ENCODE results near the gene NRCAM. TPM values are rescaled to one million over a fixed set of nuclear protein-coding genes. Genes with fewer than 3 reads are reported as not detected.

NRCAM gene
- total RNA-seq, 1 experiment from 2014 or later, result 45.7 TPM

- Histone ChIP-seq H3K27me3 (replicated peaks; ENCODE audit: insufficient read depth, low read depth, low read length, poor library complexity) (no peaks in the 10 kb centered on the region), H3K36me3 (ENCODE audit: insufficient read depth, low read length, poor library complexity, severe bottlenecking) (no peaks in the 10 kb centered on the region), H3K27ac (ENCODE audit: low read depth, low read length, poor library complexity, severe bottlenecking) (peak overlapping the region; percentile 86), H3K4me3 (ENCODE audit: low read depth, low read length, poor library complexity, severe bottlenecking) (no peak overlapping the region), H3K4me1 (ENCODE audit: insufficient read depth, low read length, poor library complexity, severe bottlenecking) (peaks cover 85% of the 10 kb centered on the region), H3K9me3 (ENCODE audit: low read depth, low read length, poor library complexity, severe bottlenecking) (no peaks in the 10 kb centered on the region)
- no TSS peak for BruUV-seq (replicated peaks)
- no peak for TF ChIP-seq CTCF (conservative IDR thresholded peaks at IDR 0.05; ENCODE audit: low read depth, low read length)
- TF ChIP-seq EZH2 (IDR thresholded peaks at IDR 0.05; ENCODE audit: borderline replicate concordance, low read depth, low read length, poor library complexity, severe bottlenecking), result no peak
- DNase-seq (ENCODE audit: low spot score), result no peak
- intact Hi-C loops (cut with micrococcal nuclease; ENCODE audit: unreplicated experiment), result loop anchor here (2.0 to 5.0 kb wide), 2 partner anchors 110 to 163 kb away; no protein-coding TSS in a partner anchor
- CTCF ChIA-PET, result no interaction called here
- POLR2A ChIA-PET (ENCODE audit: low non-redundant PET), result interaction anchor here (0.7 kb wide), 1 partner anchor 26 kb away, joined by 3 read pairs; no protein-coding TSS in a partner anchor
Measured at GRCh38 chr7:108291791-108292440, 164.3 kb downstream of the NRCAM start.

- DNase-seq (ENCODE audit: low spot score), result no peak
Measured at GRCh38 chr7:108291152-108291508, 165.1 kb downstream of the NRCAM start.

GRCh38 chr7:108290459-108291151, 165.6 kb downstream of the NRCAM start:
- Histone ChIP-seq H3K27ac (ENCODE audit: low read depth, low read length, poor library complexity, severe bottlenecking) (peak overlapping the region; percentile 86), H3K36me3 (ENCODE audit: insufficient read depth, low read length, poor library complexity, severe bottlenecking) (no peaks in the 10 kb centered on the region), H3K27me3 (replicated peaks; ENCODE audit: insufficient read depth, low read depth, low read length, poor library complexity) (no peaks in the 10 kb centered on the region), H3K4me3 (ENCODE audit: low read depth, low read length, poor library complexity, severe bottlenecking) (peak overlapping the region; percentile 13), H3K4me1 (ENCODE audit: insufficient read depth, low read length, poor library complexity, severe bottlenecking) (peaks cover 85% of the 10 kb centered on the region), H3K9me3 (ENCODE audit: low read depth, low read length, poor library complexity, severe bottlenecking) (no peaks in the 10 kb centered on the region)
- TF ChIP-seq CTCF (conservative IDR thresholded peaks at IDR 0.05; ENCODE audit: low read depth, low read length), result no peak
- no peak for TF ChIP-seq EZH2 (IDR thresholded peaks at IDR 0.05; ENCODE audit: borderline replicate concordance, low read depth, low read length, poor library complexity, severe bottlenecking)
- no TSS peak for BruUV-seq (replicated peaks)
- ChIA-PET POLR2A (ENCODE audit: low non-redundant PET) (no interaction called here), CTCF (no interaction called here)
- DNase-seq (ENCODE audit: low spot score), result peak; percentile 75
- intact Hi-C loops (cut with micrococcal nuclease; ENCODE audit: unreplicated experiment), result loop anchor here (2.0 to 5.0 kb wide), 2 partner anchors 108 to 164 kb away; no protein-coding TSS in a partner anchor

More at GRCh38 chr7:108291152-108291508, 165.1 kb downstream of the NRCAM start:
- TF ChIP-seq EZH2 (IDR thresholded peaks at IDR 0.05; ENCODE audit: borderline replicate concordance, low read depth, low read length, poor library complexity, severe bottlenecking), result no peak
- no peak for TF ChIP-seq CTCF (conservative IDR thresholded peaks at IDR 0.05; ENCODE audit: low read depth, low read length)
- Histone ChIP-seq H3K36me3 (ENCODE audit: insufficient read depth, low read length, poor library complexity, severe bottlenecking) (no peaks in the 10 kb centered on the region), H3K27me3 (replicated peaks; ENCODE audit: insufficient read depth, low read depth, low read length, poor library complexity) (no peaks in the 10 kb centered on the region), H3K4me3 (ENCODE audit: low read depth, low read length, poor library complexity, severe bottlenecking) (peak overlapping the region; percentile 13), H3K9me3 (ENCODE audit: low read depth, low read length, poor library complexity, severe bottlenecking) (no peaks in the 10 kb centered on the region), H3K27ac (ENCODE audit: low read depth, low read length, poor library complexity, severe bottlenecking) (peak overlapping the region; percentile 86), H3K4me1 (ENCODE audit: insufficient read depth, low read length, poor library complexity, severe bottlenecking) (peaks cover 85% of the 10 kb centered on the region)
- intact Hi-C loops (cut with micrococcal nuclease; ENCODE audit: unreplicated experiment), result loop anchor here (2.0 to 5.0 kb wide), 2 partner anchors 109 to 164 kb away; no protein-coding TSS in a partner anchor
- BruUV-seq (replicated peaks), result TSS peak; percentile 40
- ChIA-PET CTCF (no interaction called here), POLR2A (ENCODE audit: low non-redundant PET) (no interaction called here)

Data from A673 (cell line).